Osteocyte (in vitro differentiated cells): Measurements from ENCODE around the gene TACC2. TPM values are rescaled to one million over a fixed set of nuclear protein-coding genes. Genes with fewer than 3 reads are reported as not detected.
A peak's percentile ranks its signal among the peaks of the same experiment; 100 is the strongest.

ENCODE experiments used
- DNase-seq: peaks from one replicate; pipeline ENCODE4 v3.0.0; 2021; ENCODE audit warnings: mixed read lengths; ENCODE audit not compliant: unreplicated experiment; ENCODE audit errors: extremely low spot score
- H3K27ac Mint-ChIP-seq: one replicate; pipeline ENCODE4 v1.8.0; 2021; ENCODE audit warnings: mild to moderate bottlenecking, mixed read lengths; ENCODE audit not compliant: unreplicated experiment
- H3K27me3 Mint-ChIP-seq: one replicate; pipeline ENCODE4 v1.8.0; 2021; ENCODE audit warnings: mixed read lengths; ENCODE audit not compliant: unreplicated experiment
- H3K36me3 Mint-ChIP-seq: one replicate; pipeline ENCODE4 v1.8.0; 2021; ENCODE audit warnings: mixed read lengths; ENCODE audit not compliant: unreplicated experiment
- H3K4me1 Mint-ChIP-seq: one replicate; pipeline ENCODE4 v1.8.0; 2021; ENCODE audit warnings: mixed read lengths; ENCODE audit not compliant: unreplicated experiment
- H3K4me3 Mint-ChIP-seq: one replicate; pipeline ENCODE4 v1.8.0; 2021; ENCODE audit warnings: mild to moderate bottlenecking, moderate library complexity, mixed read lengths; ENCODE audit not compliant: unreplicated experiment
- H3K9me3 Mint-ChIP-seq: one replicate; pipeline ENCODE4 v1.8.0; 2021; ENCODE audit warnings: mixed read lengths; ENCODE audit not compliant: unreplicated experiment
- CTCF ChIP-seq: fragments of 200-600 bp; sonication (generic); IDR thresholded peaks from 2 replicates; pipeline ENCODE4 v1.5.0; 2021; ENCODE audit warnings: antibody characterized with exemption, mild to moderate bottlenecking, moderate library complexity
- total RNA-seq: library from RNA; stranded (reverse); gene quantifications from 2 replicates; pipeline ENCODE4 v1.2.1, GENCODE V29; 2021

The TACC2 gene
- total RNA-seq, 1 donor from 2014 or later = 64.2 TPM

- Mint-ChIP-seq H3K9me3 (no peaks in the 10 kb centered on the region), H3K36me3 (peaks cover 13% of the 10 kb centered on the region), H3K27ac (no peak overlapping the region), H3K27me3 (no peaks in the 10 kb centered on the region), H3K4me3 (no peak overlapping the region), H3K4me1 (peaks cover 23% of the 10 kb centered on the region)
- TF ChIP-seq CTCF = no peak
- DNase-seq = no peak
Measured at GRCh38 chr10:122269059-122269687, 280.2 kb downstream of the TACC2 start.

- DNase-seq = no peak
- TF ChIP-seq CTCF = no peak
- no peaks in the 10 kb centered on the region for H3K9me3 Mint-ChIP-seq
- no peak within 1 kb of the TSS for H3K27ac Mint-ChIP-seq
- H3K36me3 Mint-ChIP-seq = peaks cover 11% of the 10 kb centered on the region
- no peaks in the 10 kb centered on the region for H3K27me3 Mint-ChIP-seq
- no peak within 1 kb of the TSS for H3K4me3 Mint-ChIP-seq
- peaks cover 5% of the 10 kb centered on the region for H3K4me1 Mint-ChIP-seq
Measured at GRCh38 chr10:122271076-122271475, 282.1 kb downstream of the TACC2 start, which contains the start of gene BTBD16. BTBD16 (plus strand) TSS chr10:122271296; CDS start chr10:122275082, 3,786 bp downstream.

- Mint-ChIP-seq H3K9me3 (no peaks in the 10 kb centered on the region), H3K27me3 (no peaks in the 10 kb centered on the region), H3K36me3 (peaks cover 5% of the 10 kb centered on the region), H3K27ac (no peak overlapping the region), H3K4me3 (no peak overlapping the region), H3K4me1 (peaks cover 5% of the 10 kb centered on the region)
- DNase-seq = no peak
- TF ChIP-seq CTCF = no peak
Measured at GRCh38 chr10:122273966-122274545, 285.1 kb downstream of the TACC2 start.

GRCh38 chr10:122276611-122277208, 287.7 kb downstream of the TACC2 start:
- no peak overlapping the region for H3K4me3 Mint-ChIP-seq
- no peak for DNase-seq
- H3K9me3 Mint-ChIP-seq = no peaks in the 10 kb centered on the region
- TF ChIP-seq CTCF = no peak
- no peaks in the 10 kb centered on the region for H3K27me3 Mint-ChIP-seq
- H3K4me1 Mint-ChIP-seq = peaks cover 16% of the 10 kb centered on the region
- H3K36me3 Mint-ChIP-seq = no peaks in the 10 kb centered on the region
- no peak overlapping the region for H3K27ac Mint-ChIP-seq

GRCh38 chr10:122277526-122278136, 288.7 kb downstream of the TACC2 start:
- Mint-ChIP-seq H3K4me3 (no peak overlapping the region), H3K4me1 (peaks cover 24% of the 10 kb centered on the region), H3K27me3 (no peaks in the 10 kb centered on the region), H3K36me3 (no peaks in the 10 kb centered on the region), H3K27ac (peak overlapping the region; percentile 8), H3K9me3 (no peaks in the 10 kb centered on the region)
- TF ChIP-seq CTCF = no peak
- DNase-seq = no peak
